NCI-H345 treated with DMSO at 0.1 percent for 48 hours (cell line): ENCODE data around the gene COL20A1.

Experiments used
- DNase-seq: peaks from one replicate; lab custom pipeline; 2025; ENCODE audit not compliant: unreplicated experiment; lab: John Stamatoyannopoulos, UW

COL20A1 gene

GRCh38 chr20:63359164-63359934, 66.4 kb downstream of the COL20A1 start:
- no peak for DNase-seq

- DNase-seq = no peak
Measured at GRCh38 chr20:63359937-63360849, 67.2 kb downstream of the COL20A1 start.

GRCh38 chr20:63360850-63361518, 68.0 kb downstream of the COL20A1 start, which contains the start of gene CHRNA4:
TSS of gene CHRNA4 (minus strand) at chr20:63361349. CDS start at chr20:63361165, 184 bp downstream.
- DNase-seq = no peak

- DNase-seq = peak; percentile 61
Measured at GRCh38 chr20:63361519-63362435, 68.8 kb downstream of the COL20A1 start.

GRCh38 chr20:63362436-63363009, 69.5 kb downstream of the COL20A1 start:
- no peak for DNase-seq

- no peak for DNase-seq
Measured at GRCh38 chr20:63363013-63363957, 70.3 kb downstream of the COL20A1 start.

- no peak for DNase-seq
Measured at GRCh38 chr20:63363981-63364561, 71.1 kb downstream of the COL20A1 start.

- DNase-seq = no peak
Measured at GRCh38 chr20:63364801-63365585, 72.0 kb downstream of the COL20A1 start.

- no peak for DNase-seq
Measured at GRCh38 chr20:63365601-63366389, 72.8 kb downstream of the COL20A1 start.

GRCh38 chr20:63366390-63367365, 73.7 kb downstream of the COL20A1 start:
- DNase-seq = peak; percentile 72

- no peak for DNase-seq
Measured at GRCh38 chr20:63367446-63368055, 74.6 kb downstream of the COL20A1 start.

- no peak for DNase-seq
Measured at GRCh38 chr20:63368151-63368550, 75.2 kb downstream of the COL20A1 start.

- DNase-seq = no peak
Measured at GRCh38 chr20:63369024-63369530, 76.1 kb downstream of the COL20A1 start.

- no peak for DNase-seq
Measured at GRCh38 chr20:63369724-63370617, 77.0 kb downstream of the COL20A1 start.
